K562 (cell line): ENCODE measurements around the gene TRUB1. TPM values are rescaled to one million over a fixed set of nuclear protein-coding genes. Genes with fewer than 3 reads are reported as not detected.

ENCODE experiments used
- ATAC-seq: fragments of 200-7000 bp; cut with Tn5 transposase; 3 replicates; pipeline ENCODE4 v1.9.1; 2020; ENCODE audit warnings: moderate library complexity
- BruUV-seq: library from RNA; stranded (reverse); fragments of 400-500 nt; replicated peaks from 2 replicates; lab custom pipeline; 2021; lab: Mats Ljungman, UMichigan
- CTCF ChIA-PET: fragments of 300-600 bp; formaldehyde crosslinking; extraction: SDS; loops from one replicate; lab custom pipeline; 2021; ENCODE audit warnings: low intra/inter-chr PET ratio; lab: Yijun Ruan, JAX
- POLR2A ChIA-PET: fragments of 300-600, 350-650 bp; sonication (Branson Sonifier 250); formaldehyde crosslinking; extraction: SDS; loops from one replicate; lab custom pipeline; 2021; ENCODE audit warnings: antibody characterized with exemption, inconsistent platforms; lab: Yijun Ruan, JAX
- DNase-seq, 4 experiments: peaks; one replicate each; pipeline versions ENCODE4 v3.0.0 to v3.0.0-alpha.2; 2011 to 2018; ENCODE audit warnings: low spot score in 3 of 4, mixed read lengths in 3 of 4; ENCODE audit errors: extremely low read depth in 1 of 4
- FAIRE-seq: peaks from 2 replicates; lab custom pipeline; 2011; peaks lifted over from hg19 to GRCh38; lab: Jason Lieb, UNC
- H2AFZ ChIP-seq: 2 replicates; pipeline ENCODE4 v1.6.0; 2011; ENCODE audit warnings: low read depth, low read length, control low read depth, inconsistent platforms
- H3K27ac ChIP-seq: fragments of 200-600 bp; 3 replicates; pipeline ENCODE4 v1.8.0; 2011; ENCODE audit warnings: low read depth, mild to moderate bottlenecking, control low read depth, inconsistent platforms, low read length, moderate library complexity, mixed read lengths; ENCODE audit errors: extremely low read depth
- H3K27me3 ChIP-seq, 2 experiments: fragments of 300-600 bp in 1 of 2; 2 replicates in 1 of 2; 3 replicates in 1 of 2; pipeline versions ENCODE4 v1.6.0 to v1.8.0; 2011; ENCODE audit warnings: inconsistent platforms in 2 of 2, low read length in 2 of 2, mild to moderate bottlenecking in 1 of 2, mixed read lengths in 1 of 2, moderate library complexity in 1 of 2; ENCODE audit not compliant: control insufficient read depth in 2 of 2, insufficient read depth in 2 of 2
- H3K36me3 ChIP-seq: fragments of 300-600 bp; 3 replicates; pipeline ENCODE4 v1.8.0; 2011; ENCODE audit warnings: mild to moderate bottlenecking, low read length, inconsistent platforms; ENCODE audit not compliant: control insufficient read depth, insufficient read depth
- H3K4me1 ChIP-seq, 2 experiments: fragments of 200-600 bp in 1 of 2; replicated peaks in 1 of 2; 2 replicates in 1 of 2; 3 replicates in 1 of 2; pipeline versions ENCODE4 v1.5.1 to v1.8.0; 2011; ENCODE audit warnings: inconsistent platforms in 2 of 2, low read length in 2 of 2, mild to moderate bottlenecking in 1 of 2, mixed read lengths in 1 of 2, moderate library complexity in 1 of 2; ENCODE audit not compliant: control insufficient read depth in 2 of 2, insufficient read depth in 2 of 2
- H3K4me2 ChIP-seq: 2 replicates; pipeline ENCODE4 v1.6.1; 2011; ENCODE audit warnings: low read length, control low read depth, inconsistent platforms, mixed read lengths; ENCODE audit not compliant: insufficient read depth
- H3K4me3 ChIP-seq: fragments of 200-600 bp; sonication (generic), shearing (Covaris generic); 2 replicates; pipeline ENCODE4 v1.5.1; 2016; ENCODE audit warnings: control low read depth, inconsistent platforms
- H3K79me2 ChIP-seq: fragments of 200-600 bp; 3 replicates; pipeline ENCODE4 v1.8.0; 2011; ENCODE audit warnings: low read length, inconsistent platforms; ENCODE audit not compliant: control insufficient read depth, insufficient read depth
- H3K9ac ChIP-seq, 2 experiments: 2 replicates each; pipeline versions ENCODE4 v1.6.0 to v1.6.1; 2011; ENCODE audit warnings: low read depth in 2 of 2, low read length in 2 of 2, control low read depth in 1 of 2, inconsistent platforms in 1 of 2, mild to moderate bottlenecking in 1 of 2, mixed read lengths in 1 of 2; ENCODE audit not compliant: insufficient read depth in 1 of 2
- H3K9me1 ChIP-seq: one replicate; pipeline ENCODE4 v1.6.0; 2011; ENCODE audit warnings: inconsistent platforms, mild to moderate bottlenecking, low read length, moderate library complexity; ENCODE audit not compliant: control insufficient read depth, insufficient read depth
- H3K9me3 ChIP-seq: replicated peaks from 2 replicates; pipeline ENCODE4 v1.5.1; 2011; ENCODE audit warnings: low read depth, low read length, inconsistent platforms; ENCODE audit not compliant: control insufficient read depth, insufficient read depth
- H4K20me1 ChIP-seq: replicated peaks from 2 replicates; pipeline ENCODE4 v1.6.1; 2011; ENCODE audit warnings: low read length, inconsistent platforms, mixed read lengths; ENCODE audit not compliant: control insufficient read depth, insufficient read depth
- EZH2 ChIP-seq: IDR thresholded peaks from 2 replicates; pipeline ENCODE4 v1.6.1; 2012; ENCODE audit warnings: low read depth, mild to moderate bottlenecking, inconsistent platforms, low read length, borderline replicate concordance
- MCM5 ChIP-seq: fragments of 450-650 bp; IDR thresholded peaks from 2 replicates; pipeline ENCODE4 v1.6.1; 2016; ENCODE audit warnings: low read depth
- NFE2 ChIP-seq: IDR thresholded peaks from 2 replicates; pipeline ENCODE4 v1.6.1; 2014; ENCODE audit warnings: antibody characterized with exemption, low read depth
- SREBF2 ChIP-seq: sonication (generic); formaldehyde crosslinking; IDR thresholded peaks from 2 replicates; pipeline ENCODE4 v1.4.0; 2020; ENCODE audit warnings: mild to moderate bottlenecking, missing genetic modification reagents
- TAF7 ChIP-seq: fragments of 450-650 bp; IDR thresholded peaks from 2 replicates; pipeline ENCODE4 v1.6.1; 2016; ENCODE audit warnings: missing genetic modification characterization, missing compliant biosample characterization
- WGBS: fragments of 100-300 bp; shearing (Covaris generic); methylation state at CpG from one replicate; pipeline ENCODE4 v1.1.6; 2016; ENCODE audit warnings: low coverage, mixed read lengths; ENCODE audit not compliant: insufficient coverage; ENCODE audit errors: missing lambda C conversion rate; 5-methylcytosine and 5-hydroxymethylcytosine counted together
- in situ Hi-C: fragments of 300-500 bp; cut with MboI; formaldehyde crosslinking; loops from 4 replicates; pipeline ENCODE4 v1.15.0; 2018; ENCODE audit warnings: inconsistent platforms, mixed read lengths
- intact Hi-C: fragments of 100-400 bp; cut with micrococcal nuclease; formaldehyde crosslinking; loops from 2 replicates; pipeline ENCODE4 v1.14.2; 2022
- polyA plus RNA-seq, 8 experiments: library from polyadenylated mRNA; depleted of rRNA in 4 of 8; stranded (reverse) in 5 of 8; unstranded in 3 of 8; fragments of >200 nt; fragmentation: Nextera tagmentation in 2 of 8; fragmentation: Illumina TruSeq in 1 of 8; extraction: Ambion mirVana in 2 of 8; extraction: Trizol in 1 of 8; gene quantifications; 2 replicates each; pipeline versions ENCODE4 v1.2.1 to v1.2.3, GENCODE V29; 2011 to 2014; ENCODE audit warnings: inconsistent platforms in 1 of 8, missing spikeins in 1 of 8
- total RNA-seq, 7 experiments: library from RNA; depleted of rRNA in 6 of 7; stranded (reverse); fragments of >200 nt in 6 of 7; fragmentation: Illumina TruSeq in 2 of 7; extraction: Trizol in 2 of 7; gene quantifications; 2 replicates each; pipeline versions ENCODE4 v1.2.1 to v1.2.3, GENCODE V29; 2011 to 2021; ENCODE audit warnings: low replicate concordance in 1 of 7
- TF ChIP-seq, protein P1 (sequence below), 2 experiments: fragments of 450-650 bp; formaldehyde crosslinking in 1 of 2; IDR thresholded peaks; 2 replicates each; pipeline versions ENCODE4 v1.4.0 to v1.6.1; 2014 to 2020; ENCODE audit warnings: mild to moderate bottlenecking in 2 of 2, borderline replicate concordance in 1 of 2, low read depth in 1 of 2

TRUB1 gene
- total and polyA plus RNA-seq, 9 of the 15 experiments (the other 6 are each of a cell fraction or from before 2014, with no cell fraction given): 4.6 to 16.5 (median 11.5) TPM

DNA sequence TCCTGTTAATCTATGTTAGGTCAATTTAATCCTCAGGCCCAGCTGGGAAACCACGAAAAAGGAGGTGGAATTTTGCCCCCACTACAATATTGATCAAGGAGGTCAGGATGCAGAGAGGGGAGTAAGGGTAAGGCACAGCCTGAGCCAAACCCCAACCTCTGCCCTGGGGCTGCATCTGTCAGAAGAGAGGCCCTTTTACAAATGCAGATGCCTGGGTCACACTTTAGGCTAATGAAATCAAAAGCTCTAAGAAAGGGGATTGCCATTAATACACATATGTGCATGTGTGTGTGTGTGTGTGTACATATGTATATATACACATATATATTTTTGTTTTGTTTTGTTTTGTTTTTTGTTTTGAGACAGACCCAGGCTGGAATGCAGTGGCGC, 25.5 kb upstream of the TRUB1 start:
- WGBS: 60% methylated on average over 1 of the region's 2 CpGs
- H3K4me2 ChIP-seq: no peak overlapping the region
- H3K9me3 ChIP-seq: no peaks in the 10 kb centered on the region
- CTCF ChIA-PET: no interaction called here
- POLR2A ChIA-PET: no interaction called here
- FAIRE-seq: no peak
- no peaks in the 10 kb centered on the region for H3K79me2 ChIP-seq
- intact Hi-C loops (no loop called here), in situ Hi-C loops (no loop called here)
- BruUV-seq: no TSS peak
- H3K27me3 ChIP-seq: 0 out of 5 replicates have a peak, but pooled peaks cover 0 to 2% of the 10 kb centered on the region in 2 experiments
- no peaks in the 10 kb centered on the region for H4K20me1 ChIP-seq
- H3K4me1 ChIP-seq: no peaks in the 10 kb centered on the region
- H2AFZ ChIP-seq: no peak overlapping the region
- H3K4me3 ChIP-seq: no peak overlapping the region
- DNase-seq: no peak
- no peaks in the 10 kb centered on the region for H3K36me3 ChIP-seq
- no peak for ATAC-seq
- no peak for TF ChIP-seq MCM5
- TF ChIP-seq SREBF2 (CRISPR knock-in tag): no peak
- no peaks in the 10 kb centered on the region for H3K9me1 ChIP-seq
- H3K27ac ChIP-seq: no peak overlapping the region
- no peak overlapping the region for H3K9ac ChIP-seq

DNA sequence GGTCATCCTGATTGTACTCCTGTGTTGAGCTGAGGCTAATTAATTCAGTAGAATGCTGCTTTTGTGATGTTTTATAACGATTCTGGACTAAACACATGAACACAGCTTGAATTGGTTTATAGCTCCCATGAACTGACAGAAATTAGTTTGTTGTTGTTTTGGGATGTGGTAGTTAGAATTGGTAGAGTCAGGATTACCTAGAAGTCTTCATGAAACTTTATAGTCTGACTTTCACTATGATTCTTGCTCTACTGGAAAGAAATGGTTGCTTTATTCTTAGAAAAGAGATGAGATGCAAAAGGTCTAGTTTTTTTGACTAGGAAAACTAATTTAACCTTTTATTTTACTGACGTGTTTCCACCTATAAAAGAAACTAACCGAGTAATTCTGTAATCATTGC, 23.4 kb upstream of the TRUB1 start:
- ATAC-seq (no peak), FAIRE-seq (no peak), DNase-seq (no peak)
- intact Hi-C loops: no loop called here
- H3K4me1 ChIP-seq: no peaks in the 10 kb centered on the region
- no peak overlapping the region for H3K4me3 ChIP-seq
- in situ Hi-C loops: no loop called here
- no peaks in the 10 kb centered on the region for H3K9me3 ChIP-seq
- H3K9ac ChIP-seq: no peak overlapping the region
- H3K9me1 ChIP-seq: no peaks in the 10 kb centered on the region
- H2AFZ ChIP-seq: no peak overlapping the region
- H4K20me1 ChIP-seq: no peaks in the 10 kb centered on the region
- H3K27me3 ChIP-seq: no peaks in the 10 kb centered on the region
- no peaks in the 10 kb centered on the region for H3K36me3 ChIP-seq
- CTCF ChIA-PET: no interaction called here
- no peak overlapping the region for H3K27ac ChIP-seq
- BruUV-seq: no TSS peak
- no peak overlapping the region for H3K4me2 ChIP-seq
- POLR2A ChIA-PET: interaction anchor here (0.6 to 1.1 kb wide), 3 partner anchors 9 to 82 kb away, joined by 3 read pairs; no protein-coding TSS in a partner anchor
- no peaks in the 10 kb centered on the region for H3K79me2 ChIP-seq
- 4% methylated on average over 3 of the region's 3 CpGs for WGBS
- TF ChIP-seq EZH2: no peak
- no peak for TF ChIP-seq TAF7 (tag)
- TF ChIP-seq, protein P1, sequence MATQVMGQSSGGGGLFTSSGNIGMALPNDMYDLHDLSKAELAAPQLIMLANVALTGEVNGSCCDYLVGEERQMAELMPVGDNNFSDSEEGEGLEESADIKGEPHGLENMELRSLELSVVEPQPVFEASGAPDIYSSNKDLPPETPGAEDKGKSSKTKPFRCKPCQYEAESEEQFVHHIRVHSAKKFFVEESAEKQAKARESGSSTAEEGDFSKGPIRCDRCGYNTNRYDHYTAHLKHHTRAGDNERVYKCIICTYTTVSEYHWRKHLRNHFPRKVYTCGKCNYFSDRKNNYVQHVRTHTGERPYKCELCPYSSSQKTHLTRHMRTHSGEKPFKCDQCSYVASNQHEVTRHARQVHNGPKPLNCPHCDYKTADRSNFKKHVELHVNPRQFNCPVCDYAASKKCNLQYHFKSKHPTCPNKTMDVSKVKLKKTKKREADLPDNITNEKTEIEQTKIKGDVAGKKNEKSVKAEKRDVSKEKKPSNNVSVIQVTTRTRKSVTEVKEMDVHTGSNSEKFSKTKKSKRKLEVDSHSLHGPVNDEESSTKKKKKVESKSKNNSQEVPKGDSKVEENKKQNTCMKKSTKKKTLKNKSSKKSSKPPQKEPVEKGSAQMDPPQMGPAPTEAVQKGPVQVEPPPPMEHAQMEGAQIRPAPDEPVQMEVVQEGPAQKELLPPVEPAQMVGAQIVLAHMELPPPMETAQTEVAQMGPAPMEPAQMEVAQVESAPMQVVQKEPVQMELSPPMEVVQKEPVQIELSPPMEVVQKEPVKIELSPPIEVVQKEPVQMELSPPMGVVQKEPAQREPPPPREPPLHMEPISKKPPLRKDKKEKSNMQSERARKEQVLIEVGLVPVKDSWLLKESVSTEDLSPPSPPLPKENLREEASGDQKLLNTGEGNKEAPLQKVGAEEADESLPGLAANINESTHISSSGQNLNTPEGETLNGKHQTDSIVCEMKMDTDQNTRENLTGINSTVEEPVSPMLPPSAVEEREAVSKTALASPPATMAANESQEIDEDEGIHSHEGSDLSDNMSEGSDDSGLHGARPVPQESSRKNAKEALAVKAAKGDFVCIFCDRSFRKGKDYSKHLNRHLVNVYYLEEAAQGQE (IDR thresholded peaks at IDR 0.05; ENCODE audit: borderline replicate concordance): no peak
- TF ChIP-seq, protein P1 (CRISPR knock-in tag; IDR thresholded peaks at IDR 0.05; ENCODE audit: low read depth): no peak
- no peak for TF ChIP-seq NFE2
